ENCODE data around the gene PPP6R3. TPM values are rescaled to one million over a fixed set of nuclear protein-coding genes. Genes with fewer than 3 reads are reported as not detected.

The PPP6R3 gene
- total RNA-seq, 1 experiment from 2014 or later: 122 TPM

- no TSS peak for BruUV-seq (replicated peaks)
- TF ChIP-seq CTCF (IDR thresholded peaks at IDR 0.05; ENCODE audit: unreplicated experiment): no peak
- H3K4me3 Mint-ChIP-seq (ENCODE audit: low read depth, unreplicated experiment): no peak overlapping the region
These were observed 45.9 kb upstream of the PPP6R3 start for GRCh38 chr11:68414496-68415221.

GRCh38 chr11:68416070-68416578 is 44.4 kb upstream of the PPP6R3 start:
- Mint-ChIP-seq H3K36me3 (ENCODE audit: insufficient read depth, unreplicated experiment) (peaks cover 24% of the 10 kb centered on the region), H3K9me3 (ENCODE audit: low read depth, unreplicated experiment) (no peaks in the 10 kb centered on the region), H3K4me1 (ENCODE audit: low read depth, unreplicated experiment) (no peaks in the 10 kb centered on the region), H3K27me3 (ENCODE audit: unreplicated experiment) (no peaks in the 10 kb centered on the region), H3K4me3 (ENCODE audit: low read depth, unreplicated experiment) (no peak overlapping the region), H3K27ac (ENCODE audit: unreplicated experiment) (no peak overlapping the region)
- intact Hi-C loops (cut with micrococcal nuclease; ENCODE audit: unreplicated experiment): no loop called here
- no TSS peak for BruUV-seq (replicated peaks)
- no peak for DNase-seq
- CTCF ChIA-PET: no interaction called here
- TF ChIP-seq CTCF (IDR thresholded peaks at IDR 0.05; ENCODE audit: unreplicated experiment): no peak

More at GRCh38 chr11:68414496-68415221, 45.9 kb upstream of the PPP6R3 start:
- Mint-ChIP-seq H3K36me3 (ENCODE audit: insufficient read depth, unreplicated experiment) (peaks cover 26% of the 10 kb centered on the region), H3K9me3 (ENCODE audit: low read depth, unreplicated experiment) (no peaks in the 10 kb centered on the region), H3K27ac (ENCODE audit: unreplicated experiment) (no peak overlapping the region), H3K27me3 (ENCODE audit: unreplicated experiment) (no peaks in the 10 kb centered on the region), H3K4me1 (ENCODE audit: low read depth, unreplicated experiment) (no peaks in the 10 kb centered on the region)
- no peak for DNase-seq
- intact Hi-C loops (cut with micrococcal nuclease; ENCODE audit: unreplicated experiment): no loop called here
- CTCF ChIA-PET: no interaction called here

- no TSS peak for BruUV-seq (replicated peaks)
- H3K27me3 Mint-ChIP-seq (ENCODE audit: unreplicated experiment): no peaks in the 10 kb centered on the region
- H3K9me3 Mint-ChIP-seq (ENCODE audit: low read depth, unreplicated experiment): no peaks in the 10 kb centered on the region
- no peak for TF ChIP-seq CTCF (IDR thresholded peaks at IDR 0.05; ENCODE audit: unreplicated experiment)
- no peak overlapping the region for H3K4me3 Mint-ChIP-seq (ENCODE audit: low read depth, unreplicated experiment)
- CTCF ChIA-PET: no interaction called here
- H3K4me1 Mint-ChIP-seq (ENCODE audit: low read depth, unreplicated experiment): no peaks in the 10 kb centered on the region
- no peak for DNase-seq
- H3K36me3 Mint-ChIP-seq (ENCODE audit: insufficient read depth, unreplicated experiment): peaks cover 24% of the 10 kb centered on the region
- no peak overlapping the region for H3K27ac Mint-ChIP-seq (ENCODE audit: unreplicated experiment)
- intact Hi-C loops (cut with micrococcal nuclease; ENCODE audit: unreplicated experiment): no loop called here
These were observed 41.9 kb upstream of the PPP6R3 start for GRCh38 chr11:68418648-68419047.

GRCh38 chr11:68420171-68420570 is 40.4 kb upstream of the PPP6R3 start:
- no peak for DNase-seq
- Mint-ChIP-seq H3K4me3 (ENCODE audit: low read depth, unreplicated experiment) (no peak overlapping the region), H3K4me1 (ENCODE audit: low read depth, unreplicated experiment) (no peaks in the 10 kb centered on the region), H3K27me3 (ENCODE audit: unreplicated experiment) (no peaks in the 10 kb centered on the region), H3K36me3 (ENCODE audit: insufficient read depth, unreplicated experiment) (peaks cover 30% of the 10 kb centered on the region), H3K27ac (ENCODE audit: unreplicated experiment) (no peak overlapping the region), H3K9me3 (ENCODE audit: low read depth, unreplicated experiment) (no peaks in the 10 kb centered on the region)
- CTCF ChIA-PET: no interaction called here
- TF ChIP-seq CTCF (IDR thresholded peaks at IDR 0.05; ENCODE audit: unreplicated experiment): no peak
- intact Hi-C loops (cut with micrococcal nuclease; ENCODE audit: unreplicated experiment): no loop called here
- no TSS peak for BruUV-seq (replicated peaks)
